COLO668 (cell line): ENCODE results near the gene FAM76A.

ENCODE experiments used
- DNase-seq: peaks from one replicate; lab custom pipeline; 2025; ENCODE audit not compliant: unreplicated experiment; lab: John Stamatoyannopoulos, UW

The FAM76A gene

DNA sequence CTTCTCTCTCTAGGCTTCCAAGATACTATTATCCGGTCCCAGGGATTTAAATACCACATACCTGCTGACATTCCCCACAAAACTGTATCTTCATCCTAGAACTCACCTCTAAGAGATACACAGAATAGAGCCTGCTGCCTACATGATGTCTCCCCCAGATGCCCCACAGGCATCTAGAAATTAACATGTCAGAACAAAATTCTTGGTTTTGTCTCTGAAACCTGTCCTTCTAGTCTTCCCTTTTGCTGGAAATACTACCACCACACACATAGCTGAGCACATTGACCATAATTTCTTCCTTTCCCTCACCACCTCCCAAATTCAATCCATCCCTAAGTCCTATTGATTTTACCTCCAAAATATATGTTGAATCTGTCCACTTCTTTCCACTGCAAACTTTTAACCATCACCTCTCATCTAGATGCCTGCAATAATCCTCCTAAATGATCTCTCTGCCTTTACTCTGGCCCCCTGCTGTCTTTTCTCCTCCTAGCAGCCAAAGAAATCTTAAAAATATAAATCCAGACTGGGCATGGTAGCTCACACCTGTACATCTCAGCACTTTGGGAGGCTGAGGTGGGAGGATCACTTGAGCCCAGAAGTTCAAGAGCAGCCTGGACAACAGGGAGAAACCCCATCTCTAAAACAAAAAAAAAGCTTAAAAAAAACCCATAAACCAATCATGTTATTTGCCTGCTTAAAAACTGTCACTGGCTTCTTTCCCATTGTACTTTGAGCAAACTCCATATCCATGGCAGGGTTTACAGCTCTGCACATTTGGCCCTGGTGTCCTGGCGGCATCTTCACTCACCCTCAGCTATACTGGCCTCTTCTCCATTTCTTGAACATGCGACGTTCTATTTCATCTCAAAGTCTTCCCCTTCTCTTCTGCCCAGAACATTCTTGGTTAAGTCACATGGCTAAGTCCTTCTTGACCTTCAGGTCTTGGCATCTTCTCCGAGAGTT is 6.2 kb upstream of the FAM76A start:
- no peak for DNase-seq

DNA sequence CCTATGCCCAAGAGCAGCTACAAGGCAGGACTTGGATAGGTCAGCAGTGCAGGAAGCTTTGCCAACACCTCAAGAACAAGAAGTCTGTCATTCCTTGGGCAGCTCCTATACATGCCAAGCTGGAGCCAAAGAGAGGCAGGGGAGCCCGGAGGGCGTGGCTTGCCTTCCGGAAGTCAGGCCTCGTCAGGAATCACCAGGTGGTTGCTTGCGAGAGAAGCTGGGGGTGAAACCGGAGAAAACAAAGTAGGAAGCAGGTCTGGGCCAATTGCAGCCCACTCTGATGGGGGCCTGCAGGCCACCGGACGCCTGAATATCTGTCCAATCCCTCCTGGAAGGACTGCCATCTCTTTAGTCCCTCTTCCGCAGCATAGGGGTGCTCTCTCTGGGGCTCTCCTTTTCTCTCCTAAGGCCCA is 794 bp upstream of the FAM76A start:
- peak; percentile 94 for DNase-seq

DNA sequence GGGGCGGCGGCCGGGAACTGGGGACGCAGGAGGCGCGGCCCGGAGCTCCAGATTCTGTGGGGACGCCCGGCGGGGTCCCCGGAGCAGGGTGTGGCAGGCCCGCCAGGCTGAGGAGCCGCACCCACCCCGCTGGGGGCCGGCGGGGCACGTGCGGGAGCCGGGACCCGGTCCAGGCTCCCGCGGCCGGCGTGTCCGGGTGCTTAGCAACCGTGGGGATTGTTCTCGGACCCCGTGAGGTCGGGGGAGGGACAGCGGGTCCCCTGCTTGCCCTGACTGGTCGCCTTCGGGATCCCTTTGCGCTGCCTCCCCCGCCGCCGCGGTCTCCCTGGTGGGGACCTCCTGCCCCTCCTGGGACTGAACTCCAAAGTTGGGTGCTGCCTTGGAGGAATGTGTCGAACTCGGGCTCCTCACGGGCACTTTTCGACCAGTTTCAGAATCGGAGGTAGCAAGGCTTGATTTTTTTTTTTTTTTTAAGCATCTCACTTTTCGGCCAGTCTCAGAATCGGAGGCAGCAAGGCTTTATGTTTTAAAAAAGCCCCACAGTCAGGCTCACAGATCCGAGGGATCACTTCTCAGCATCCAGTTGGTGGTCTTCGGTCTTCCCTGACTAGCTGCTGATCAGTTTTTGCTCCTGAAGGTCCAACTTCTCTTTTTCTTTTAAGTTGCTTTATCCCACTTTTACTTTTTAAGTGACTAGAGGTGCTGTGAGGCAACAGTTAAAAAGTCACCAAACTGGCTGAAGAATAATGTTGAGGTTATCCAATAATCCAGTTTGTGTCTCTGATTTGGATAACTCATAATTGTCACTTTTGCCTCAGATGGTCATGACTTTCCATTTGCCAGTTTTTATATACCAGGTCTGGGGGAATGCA is 648 bp downstream of the FAM76A start:
- peak; percentile 83 for DNase-seq

DNA sequence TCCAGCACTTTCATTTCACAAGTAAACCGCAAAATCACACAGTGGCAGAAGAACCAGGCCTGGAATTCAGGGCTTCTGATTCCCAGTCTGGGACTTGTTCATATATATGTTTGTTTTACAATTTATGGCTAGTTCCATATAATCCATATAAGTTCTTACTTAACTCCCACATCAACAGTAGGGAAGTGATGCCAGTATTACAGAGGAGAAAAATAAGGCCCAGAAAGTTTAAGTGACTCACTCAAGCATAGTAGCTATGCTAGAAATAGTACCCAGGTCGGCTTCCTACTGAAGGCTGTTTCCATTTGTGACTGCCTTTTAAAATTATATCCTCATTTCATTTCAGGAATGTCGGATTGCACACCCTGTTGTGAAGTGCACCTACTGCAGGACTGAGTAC is 1.4 kb downstream of the FAM76A start:
- DNase-seq, result no peak

DNA sequence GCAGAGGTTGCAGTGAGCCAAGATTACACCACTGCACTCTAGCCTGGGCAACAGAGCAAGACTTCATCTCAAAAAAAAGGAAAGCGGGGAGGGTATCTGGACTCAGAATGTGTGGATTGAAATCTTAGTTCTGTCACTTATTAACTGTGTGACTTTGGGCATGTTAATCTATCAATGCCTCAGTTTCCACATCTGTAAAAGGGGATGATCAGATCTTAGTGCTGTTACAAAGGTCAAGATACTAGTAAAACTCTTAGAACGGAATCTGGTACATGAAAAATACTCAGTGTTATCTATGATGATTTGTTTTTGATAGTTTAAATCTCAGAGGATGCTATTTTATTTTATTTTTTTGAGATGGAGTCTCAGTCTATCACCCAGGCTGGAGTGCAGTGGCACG is 10.5 kb downstream of the FAM76A start:
- DNase-seq, result no peak

DNA sequence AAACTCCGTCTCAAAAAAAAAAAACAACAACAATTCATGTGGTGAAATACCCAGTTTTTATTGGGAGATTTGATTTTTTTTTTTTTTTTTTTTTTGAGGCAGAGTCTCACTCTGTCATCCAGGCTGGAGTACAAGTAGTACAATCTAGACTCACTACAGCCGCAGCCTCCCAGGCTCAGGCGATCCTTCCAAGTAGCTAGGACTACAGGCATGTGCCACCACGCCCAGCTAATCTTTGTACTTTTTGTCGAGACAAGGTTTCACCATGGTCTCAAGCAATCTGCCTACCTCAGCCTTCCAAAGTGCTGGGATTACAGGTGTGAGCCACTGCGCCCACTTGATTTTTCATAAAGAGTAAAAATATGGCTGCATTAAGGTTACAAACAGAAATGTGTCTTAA is 15.4 kb downstream of the FAM76A start:
- DNase-seq, result no peak

DNA sequence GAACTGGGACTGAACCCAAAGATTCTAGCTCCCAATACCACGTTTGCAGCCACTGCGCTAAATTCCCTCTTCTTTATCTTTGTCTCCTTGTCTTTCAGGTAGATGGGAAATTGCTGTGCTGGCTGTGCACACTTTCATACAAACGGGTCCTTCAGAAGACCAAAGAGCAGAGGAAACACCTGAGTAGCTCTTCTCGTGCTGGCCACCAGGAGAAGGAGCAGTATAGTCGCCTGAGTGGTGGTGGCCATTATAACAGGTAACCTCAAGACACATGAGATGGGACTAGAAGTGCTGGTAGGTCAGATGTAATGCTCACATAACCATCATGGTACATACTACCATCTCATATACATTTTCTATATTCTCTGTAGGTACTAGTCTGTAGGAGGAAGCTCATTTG is 18.8 kb downstream of the FAM76A start:
- no peak for DNase-seq

DNA sequence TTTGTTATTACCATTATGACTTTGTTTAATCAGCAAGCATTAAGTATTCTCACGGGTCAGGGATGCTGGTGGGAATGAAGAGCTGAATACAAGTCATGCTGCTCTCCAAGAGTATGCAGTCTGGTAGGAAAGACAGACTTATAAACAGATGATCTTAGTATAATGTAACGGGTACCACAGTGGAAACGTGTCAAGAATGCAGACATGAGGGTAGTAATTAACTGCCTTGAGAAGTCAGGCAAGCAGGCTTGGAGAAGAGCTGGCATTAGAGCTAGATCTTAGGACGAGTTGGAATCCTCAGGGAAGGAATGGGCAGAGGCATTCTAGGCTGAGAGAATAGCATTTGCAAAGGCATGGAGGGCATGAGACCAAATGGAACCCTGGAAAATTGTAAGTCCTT is 19.7 kb downstream of the FAM76A start:
- no peak for DNase-seq

DNA sequence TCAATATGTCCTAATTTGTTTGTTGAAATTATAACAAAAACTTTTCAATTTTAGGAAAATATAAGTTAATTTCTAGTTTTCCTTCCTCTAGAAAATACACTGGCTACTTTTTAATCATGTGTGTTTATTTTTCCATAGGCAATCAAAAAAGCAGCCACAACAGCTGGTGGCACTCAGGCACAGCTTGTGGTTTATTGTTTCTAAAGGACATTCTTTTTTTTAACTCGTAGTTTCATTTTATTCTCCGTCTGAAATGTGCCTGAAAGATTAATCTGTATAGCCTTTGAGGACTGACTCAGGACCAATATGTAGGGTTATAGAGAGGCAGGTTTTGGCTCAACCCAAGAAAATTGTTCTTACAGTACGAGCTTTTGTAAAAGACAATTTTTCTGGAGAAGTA is 26.6 kb downstream of the FAM76A start:
- no peak for DNase-seq

DNA sequence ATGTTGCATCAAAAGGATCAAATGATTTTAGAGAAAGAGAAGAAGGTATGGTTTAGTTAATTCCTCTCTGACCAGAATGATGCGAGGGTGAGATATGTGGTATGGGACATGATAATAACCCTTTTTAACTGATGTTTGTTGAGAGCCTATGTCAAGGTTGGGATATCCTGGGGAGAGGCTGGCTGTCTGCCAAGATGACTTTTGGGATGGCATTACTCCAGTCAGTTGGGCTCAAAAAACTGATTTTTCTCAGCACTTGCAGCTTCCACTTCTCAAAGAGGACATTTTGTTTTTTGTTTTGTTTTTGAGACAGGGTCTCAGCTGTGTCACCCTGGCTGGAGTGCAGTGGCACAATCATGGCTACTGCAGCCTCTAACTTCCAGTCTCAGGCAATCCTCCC is 29.5 kb downstream of the FAM76A start:
- DNase-seq, result no peak

DNA sequence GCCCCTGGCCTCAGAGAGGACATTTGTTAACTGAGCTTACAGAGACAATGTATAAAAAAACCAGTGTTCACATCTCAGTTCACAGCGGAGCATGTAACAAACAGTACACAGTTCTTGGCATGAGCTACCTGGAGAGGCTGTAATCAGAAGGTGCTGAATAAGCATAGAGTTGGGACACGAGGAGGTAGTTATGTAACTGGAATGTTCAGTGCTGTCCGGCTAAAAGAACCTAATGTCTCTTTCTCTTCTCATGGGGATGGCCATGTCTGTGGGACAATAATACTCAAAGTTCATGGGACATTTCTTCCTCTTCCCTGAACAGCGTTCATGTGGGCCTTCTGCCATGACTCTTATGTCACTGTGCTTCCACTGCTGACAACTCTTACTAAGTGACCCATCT is 30.1 kb downstream of the FAM76A start:
- no peak for DNase-seq

DNA sequence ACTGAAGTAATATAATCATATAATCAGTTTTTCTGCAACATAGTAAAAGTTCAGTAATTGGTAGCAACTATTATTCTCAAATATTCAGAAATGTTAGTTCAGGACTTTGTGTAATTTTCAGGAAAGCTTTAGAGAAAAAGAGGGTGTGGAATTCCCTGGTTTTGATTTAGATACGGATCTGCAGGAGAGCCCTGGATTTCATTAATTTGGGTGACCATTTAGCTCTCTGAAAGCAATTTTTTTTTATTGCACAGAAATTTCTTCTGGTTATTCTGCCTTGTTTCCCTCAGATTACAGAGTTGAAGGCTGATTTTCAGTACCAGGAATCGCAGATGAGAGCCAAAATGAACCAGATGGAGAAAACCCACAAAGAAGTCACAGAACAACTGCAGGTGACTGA is 33.5 kb downstream of the FAM76A start:
- no peak for DNase-seq

DNA sequence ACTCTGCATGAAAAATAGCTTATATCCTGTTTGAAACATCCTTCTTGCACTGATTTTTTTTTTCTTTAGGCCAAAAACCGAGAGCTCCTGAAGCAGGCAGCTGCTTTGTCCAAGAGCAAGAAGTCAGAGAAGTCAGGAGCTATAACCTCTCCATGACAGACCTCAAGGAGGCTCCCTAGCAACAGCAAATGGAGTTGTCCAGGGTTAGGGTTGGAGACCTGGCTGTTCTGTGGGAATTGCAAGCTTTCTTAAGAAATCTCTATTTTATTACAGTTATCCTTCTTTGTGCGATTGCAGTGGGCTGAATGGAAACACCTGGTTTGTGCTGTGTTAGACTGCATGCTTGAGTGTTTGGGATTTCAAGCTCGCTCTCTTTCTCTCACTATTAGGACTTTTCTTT is 34.7 kb downstream of the FAM76A start:
- no peak for DNase-seq

DNA sequence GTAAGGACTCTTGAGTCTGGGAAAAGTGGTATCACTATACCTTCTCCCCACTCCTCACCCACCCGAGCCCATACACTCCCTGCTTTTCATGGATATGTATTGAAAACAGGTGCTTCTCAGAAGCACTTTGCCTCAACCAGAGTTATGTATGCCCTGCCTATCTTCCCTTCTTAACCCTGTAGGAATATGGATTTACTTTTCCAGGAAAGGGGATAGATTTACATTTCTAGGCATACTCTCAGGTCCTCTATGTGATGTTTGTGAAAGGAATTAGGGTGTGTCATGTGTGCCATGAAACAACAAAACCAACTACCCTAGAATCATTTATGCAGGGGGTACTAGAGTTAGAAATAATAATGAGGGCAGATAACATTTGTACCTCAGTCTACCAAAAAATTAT is 36.3 kb downstream of the FAM76A start:
- no peak for DNase-seq

DNA sequence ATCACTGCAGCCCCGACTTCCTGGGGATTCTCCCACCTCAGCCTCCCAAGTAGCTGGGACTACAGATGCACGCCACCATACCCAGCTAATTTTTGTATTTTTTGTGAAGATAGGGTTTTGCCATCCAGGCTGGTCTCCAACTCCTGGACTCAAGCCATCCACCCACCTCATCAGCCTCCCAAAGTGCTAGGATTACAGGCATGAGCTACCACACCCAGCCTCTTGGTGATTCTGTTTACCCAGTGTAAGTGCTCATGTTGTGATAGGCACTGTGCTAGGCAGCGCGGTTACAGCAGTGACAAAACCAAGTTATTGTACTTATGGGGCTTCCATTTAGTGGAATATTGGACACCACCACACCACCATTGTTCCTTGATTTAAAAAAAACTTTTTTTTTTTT is 37.6 kb downstream of the FAM76A start:
- DNase-seq, result no peak

DNA sequence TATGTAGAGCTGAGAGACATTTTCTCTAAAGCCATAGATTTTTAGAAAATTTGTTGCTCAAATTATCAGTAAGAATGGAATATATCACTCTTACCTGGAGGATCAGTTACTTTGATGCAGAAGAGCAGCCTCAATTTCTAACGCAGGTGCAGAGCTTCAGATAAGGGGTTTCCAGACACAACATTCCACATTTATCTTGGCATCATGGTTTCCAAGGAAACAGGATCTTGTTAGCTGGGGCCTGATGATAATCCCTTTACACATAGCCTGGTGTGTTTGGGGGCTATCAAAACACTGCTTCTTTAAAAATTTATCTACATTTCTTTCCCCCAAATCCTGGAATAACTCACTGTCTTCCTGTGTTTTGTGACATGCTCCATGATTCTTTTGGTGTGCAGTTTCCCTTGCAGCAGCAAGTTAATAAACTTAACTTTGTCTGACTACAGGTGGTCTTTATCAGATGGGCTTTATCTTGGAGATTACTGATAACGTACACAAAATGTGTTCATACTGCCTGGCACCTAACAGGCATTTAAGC is 44.6 kb downstream of the FAM76A start:
- no peak for DNase-seq

DNA sequence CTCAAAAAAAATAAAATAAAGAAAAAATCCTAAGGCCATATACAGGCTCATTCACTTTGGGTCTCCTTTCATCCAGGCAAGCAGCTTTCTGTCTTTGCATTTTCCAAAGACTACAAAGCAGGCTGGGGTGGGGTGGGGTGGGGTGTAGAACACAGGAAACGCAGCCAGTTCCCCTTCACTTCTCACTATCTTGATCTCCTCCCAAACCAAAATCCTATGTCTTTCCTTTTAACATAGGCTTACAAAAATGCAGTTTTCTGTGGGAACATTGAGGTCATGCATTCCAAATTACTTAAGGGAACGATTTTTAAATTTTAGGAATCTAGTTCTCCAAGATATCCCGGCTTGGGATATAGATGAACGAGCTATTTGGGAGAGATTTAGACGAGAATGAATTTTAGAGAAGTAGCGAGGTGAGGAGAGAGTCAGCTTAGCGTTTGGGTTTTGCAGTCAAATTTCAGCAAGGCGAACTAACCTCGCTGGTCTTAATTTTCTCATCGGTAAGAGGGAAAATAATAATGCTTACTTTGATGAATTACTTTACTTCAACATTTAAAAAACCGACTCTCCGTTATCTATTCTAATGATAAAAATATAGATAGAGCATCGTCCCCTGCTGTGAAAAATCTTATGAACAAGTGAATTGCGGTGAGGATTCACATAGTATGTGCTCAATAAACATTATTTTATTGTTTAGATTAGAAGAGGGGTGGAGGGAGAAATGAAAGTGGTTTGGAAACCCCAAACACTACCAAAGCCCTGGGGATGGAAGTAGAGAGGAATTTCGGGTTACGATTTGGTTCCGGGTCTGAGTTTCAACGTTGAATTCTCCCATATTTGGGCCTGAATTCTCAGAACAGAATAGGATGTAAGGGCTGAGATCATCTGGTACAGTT is 46.5 kb downstream of the FAM76A start:
- no peak for DNase-seq

DNA sequence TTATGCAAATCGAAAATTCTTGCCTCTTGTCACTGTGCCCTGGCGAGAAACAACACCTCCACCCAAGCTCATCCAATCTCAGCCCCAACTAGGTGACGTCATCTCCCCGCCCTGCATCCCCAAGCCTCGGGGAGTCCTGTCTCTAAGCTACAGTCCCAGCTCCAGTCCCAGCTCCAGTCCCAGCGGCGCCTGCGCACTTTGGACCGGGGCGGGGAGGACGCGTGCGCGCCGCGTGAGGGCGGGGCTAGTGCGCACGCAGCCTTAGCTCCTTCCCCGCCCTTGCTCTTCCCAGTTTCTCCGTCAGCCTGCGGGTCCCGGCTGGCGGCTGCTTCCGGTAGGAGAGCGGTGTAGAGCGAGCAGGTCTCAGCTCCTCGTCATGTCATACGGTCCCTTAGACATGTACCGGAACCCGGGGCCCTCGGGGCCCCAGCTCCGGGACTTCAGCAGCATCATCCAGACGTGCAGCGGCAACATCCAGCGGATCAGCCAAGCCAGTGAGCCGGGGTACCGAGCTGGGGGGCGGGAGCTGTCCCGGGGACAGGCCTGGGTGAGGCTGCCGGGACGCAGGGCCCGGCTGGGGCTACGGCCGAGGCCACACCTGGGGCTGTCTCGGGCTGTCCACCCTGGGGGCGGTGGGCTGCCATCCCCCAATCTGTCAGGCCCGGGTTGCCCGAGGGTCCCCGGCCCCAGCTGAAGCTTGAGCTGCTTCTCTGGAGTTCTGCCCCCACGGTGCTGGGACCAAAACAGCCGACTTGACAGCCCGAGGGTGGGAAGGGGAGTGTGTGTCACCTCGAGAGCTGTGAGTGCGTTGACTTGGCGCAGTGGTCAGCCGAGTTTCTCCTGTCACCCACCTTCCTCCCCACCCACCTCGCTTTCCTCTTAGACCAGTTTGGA is 47.4 kb downstream of the FAM76A start, which contains the start of gene STX12:
Gene STX12 (plus strand): TSS at position 288 of the 894 bp plus-strand sequence. CDS start 89 bp downstream, at position 377.
- DNase-seq, result peak; percentile 100

DNA sequence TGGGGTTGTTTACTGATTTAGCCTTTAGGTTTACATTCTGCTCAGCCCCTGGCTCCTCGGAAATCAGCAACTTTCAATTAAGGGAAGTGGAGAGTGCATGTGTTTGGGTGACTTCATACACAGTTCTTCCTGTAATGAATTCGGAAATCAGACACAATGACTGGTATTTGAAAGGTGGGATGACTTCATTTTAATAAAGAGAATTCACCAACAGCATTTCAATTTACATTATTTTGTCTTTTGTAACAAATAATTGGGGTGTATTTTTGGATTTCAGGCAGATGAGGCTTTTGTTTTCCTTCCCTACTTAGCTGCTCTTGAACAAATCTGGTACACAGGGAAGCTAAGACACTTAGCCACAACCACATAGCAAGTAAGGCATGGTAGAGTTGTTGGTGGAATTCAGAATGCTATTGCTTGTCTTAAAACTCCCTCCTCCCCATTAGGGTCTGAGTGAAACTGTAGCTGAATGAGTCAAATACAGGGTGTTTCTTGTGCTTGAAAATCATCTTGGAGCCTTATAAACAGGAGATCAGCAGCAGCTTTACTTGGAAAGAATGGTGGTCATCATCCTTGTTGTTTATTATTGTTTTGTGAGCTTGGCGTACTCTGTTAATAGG is 48.2 kb downstream of the FAM76A start:
- DNase-seq, result no peak
